ENCODE measurements around the gene KLF5. TPM values are rescaled to one million over a fixed set of nuclear protein-coding genes. Genes with fewer than 3 reads are reported as not detected.
"Not testable (repeated sequence)": the region's sequence is repeated elsewhere in the genome, so short reads cannot be mapped to it uniquely, and the experiment has no call there.

KLF5 gene
- total RNA-seq, 2 donors from 2014 or later = 334 to 424 TPM

DNA sequence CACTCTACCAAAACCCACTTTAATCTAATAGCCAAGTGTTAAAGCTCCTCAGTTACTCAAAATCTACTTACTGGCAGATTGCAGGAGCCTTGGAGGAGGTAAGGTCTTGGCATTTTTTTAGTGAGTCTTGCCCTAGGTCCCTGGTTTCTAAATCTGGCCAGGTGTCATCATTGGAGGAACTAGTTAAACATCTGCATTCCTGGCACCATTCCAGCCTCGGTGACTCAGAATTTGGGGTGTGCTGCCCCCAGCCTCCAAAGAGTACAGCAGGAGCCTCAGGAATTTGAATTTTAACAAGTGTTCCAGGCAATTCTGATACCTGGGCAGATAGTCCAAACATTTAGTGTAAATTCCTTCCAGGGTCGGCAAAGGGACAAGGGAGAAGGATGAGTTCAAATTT, 37.4 kb downstream of the KLF5 start:
- H3K9ac ChIP-seq (ENCODE audit: low read depth in 2 of 2, low read length in 2 of 2) = no peak overlapping the region

DNA sequence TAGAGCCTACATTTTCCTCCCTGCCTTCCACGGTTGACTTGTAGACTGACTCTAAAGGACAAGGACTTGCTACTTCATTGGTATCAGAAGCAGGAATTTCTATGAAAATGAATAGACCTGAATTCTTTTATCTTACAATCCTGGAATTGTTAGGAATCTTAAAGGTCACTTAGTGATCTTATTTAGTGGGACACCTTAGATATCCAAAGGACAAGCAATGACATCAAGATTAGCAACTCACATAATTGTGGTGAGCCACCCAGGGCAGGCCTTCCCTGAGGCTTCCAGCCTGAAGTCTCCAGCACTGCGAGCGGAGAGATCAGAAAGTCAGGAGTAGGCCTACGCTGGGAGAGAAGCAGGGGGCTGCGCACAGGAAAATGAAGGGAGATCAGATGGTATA, 37.8 kb downstream of the KLF5 start:
- H3K9ac ChIP-seq (ENCODE audit: low read depth in 2 of 2, low read length in 2 of 2) = no peak overlapping the region
- intact Hi-C loops (cut with DNase I) = no loop called here
- no peaks in the 10 kb centered on the region for H3K36me3 ChIP-seq
- TF ChIP-seq, protein P1, sequence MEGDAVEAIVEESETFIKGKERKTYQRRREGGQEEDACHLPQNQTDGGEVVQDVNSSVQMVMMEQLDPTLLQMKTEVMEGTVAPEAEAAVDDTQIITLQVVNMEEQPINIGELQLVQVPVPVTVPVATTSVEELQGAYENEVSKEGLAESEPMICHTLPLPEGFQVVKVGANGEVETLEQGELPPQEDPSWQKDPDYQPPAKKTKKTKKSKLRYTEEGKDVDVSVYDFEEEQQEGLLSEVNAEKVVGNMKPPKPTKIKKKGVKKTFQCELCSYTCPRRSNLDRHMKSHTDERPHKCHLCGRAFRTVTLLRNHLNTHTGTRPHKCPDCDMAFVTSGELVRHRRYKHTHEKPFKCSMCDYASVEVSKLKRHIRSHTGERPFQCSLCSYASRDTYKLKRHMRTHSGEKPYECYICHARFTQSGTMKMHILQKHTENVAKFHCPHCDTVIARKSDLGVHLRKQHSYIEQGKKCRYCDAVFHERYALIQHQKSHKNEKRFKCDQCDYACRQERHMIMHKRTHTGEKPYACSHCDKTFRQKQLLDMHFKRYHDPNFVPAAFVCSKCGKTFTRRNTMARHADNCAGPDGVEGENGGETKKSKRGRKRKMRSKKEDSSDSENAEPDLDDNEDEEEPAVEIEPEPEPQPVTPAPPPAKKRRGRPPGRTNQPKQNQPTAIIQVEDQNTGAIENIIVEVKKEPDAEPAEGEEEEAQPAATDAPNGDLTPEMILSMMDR (IDR thresholded peaks at IDR 0.05) = no peak
- H3K27me3 ChIP-seq = no peaks in the 10 kb centered on the region
- no peak overlapping the region for H3K4me3 ChIP-seq
- no peak for DNase-seq
- no peaks in the 10 kb centered on the region for H3K9me3 ChIP-seq
- no peak overlapping the region for H3K27ac ChIP-seq
- no peaks in the 10 kb centered on the region for H3K4me1 ChIP-seq

More for the DNA sequence above, 37.4 kb downstream of the KLF5 start:
- H3K4me1 ChIP-seq = no peaks in the 10 kb centered on the region
- no peak overlapping the region for H3K27ac ChIP-seq
- no peak overlapping the region for H3K4me3 ChIP-seq
- H3K27me3 ChIP-seq = no peaks in the 10 kb centered on the region
- DNase-seq = no peak
- intact Hi-C loops (cut with DNase I) = no loop called here
- TF ChIP-seq, protein P1 (IDR thresholded peaks at IDR 0.05) = no peak
- no peaks in the 10 kb centered on the region for H3K36me3 ChIP-seq
- no peaks in the 10 kb centered on the region for H3K9me3 ChIP-seq

DNA sequence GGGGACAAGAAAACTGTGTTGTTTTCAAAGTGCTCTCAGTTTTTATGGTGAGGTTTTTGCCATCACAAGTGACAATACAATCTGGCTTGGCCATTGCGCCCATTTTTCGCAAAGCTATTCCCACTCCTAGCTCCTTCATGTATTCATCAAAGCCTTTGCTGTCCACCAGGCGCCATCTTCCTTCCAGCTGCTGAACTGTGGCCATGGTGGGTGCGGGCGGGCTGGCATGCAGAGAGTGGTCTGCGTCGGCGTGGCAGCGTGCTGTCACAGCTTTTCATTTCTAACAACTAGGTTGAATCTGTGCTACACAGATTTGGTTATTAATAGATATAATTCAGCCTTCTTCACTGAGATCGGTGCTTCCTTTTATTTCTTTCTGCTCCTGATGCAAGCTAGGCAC, 42.0 kb downstream of the KLF5 start:
- DNase-seq; H3K27ac ChIP-seq; intact Hi-C loops (cut with DNase I); H3K4me3 ChIP-seq; H3K27me3 ChIP-seq; H3K9ac ChIP-seq (ENCODE audit: low read depth in 2 of 2, low read length in 2 of 2); H3K36me3 ChIP-seq; H3K9me3 ChIP-seq; H3K4me1 ChIP-seq: not testable (repeated sequence)

DNA sequence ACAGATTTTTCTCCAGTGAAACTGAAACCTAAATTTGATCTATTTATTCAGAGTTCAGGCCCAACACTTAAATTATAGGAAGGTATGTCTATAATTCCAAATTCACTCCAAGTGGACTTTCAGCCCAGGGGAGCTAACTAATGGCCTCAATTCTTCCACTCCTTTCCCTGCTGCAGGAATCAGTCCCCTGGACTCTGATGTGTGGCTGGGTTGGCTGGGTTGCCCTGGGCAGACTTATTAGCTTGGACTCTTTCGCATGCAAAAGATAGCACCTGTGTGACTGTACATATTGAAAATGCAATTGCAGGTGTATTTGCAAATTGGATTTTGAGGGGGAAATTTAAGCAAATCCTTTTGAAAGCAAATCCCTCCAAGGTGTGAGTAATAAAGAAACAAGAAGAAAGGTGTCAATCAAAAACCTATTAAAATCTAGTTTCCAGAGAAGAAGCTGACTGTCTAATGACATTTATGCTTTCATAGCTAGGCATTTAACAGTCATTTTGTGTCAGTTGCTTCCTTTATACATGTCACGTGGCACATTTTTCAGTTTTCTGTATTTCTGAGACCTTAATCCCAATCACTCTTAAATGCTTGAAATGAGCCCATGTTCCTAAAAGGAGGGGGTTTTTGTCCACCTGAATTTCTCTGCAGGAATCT, 42.7 kb downstream of the KLF5 start:
- intact Hi-C loops (cut with DNase I) = no loop called here
- Histone ChIP-seq H3K9ac (ENCODE audit: low read depth in 2 of 2, low read length in 2 of 2) (no peak overlapping the region), H3K36me3 (no peaks in the 10 kb centered on the region), H3K4me1 (no peaks in the 10 kb centered on the region), H3K4me3 (no peak overlapping the region), H3K9me3 (no peaks in the 10 kb centered on the region), H3K27ac (no peak overlapping the region), H3K27me3 (no peaks in the 10 kb centered on the region)
- DNase-seq = no peak
- TF ChIP-seq, protein P1 (IDR thresholded peaks at IDR 0.05) = no peak

DNA sequence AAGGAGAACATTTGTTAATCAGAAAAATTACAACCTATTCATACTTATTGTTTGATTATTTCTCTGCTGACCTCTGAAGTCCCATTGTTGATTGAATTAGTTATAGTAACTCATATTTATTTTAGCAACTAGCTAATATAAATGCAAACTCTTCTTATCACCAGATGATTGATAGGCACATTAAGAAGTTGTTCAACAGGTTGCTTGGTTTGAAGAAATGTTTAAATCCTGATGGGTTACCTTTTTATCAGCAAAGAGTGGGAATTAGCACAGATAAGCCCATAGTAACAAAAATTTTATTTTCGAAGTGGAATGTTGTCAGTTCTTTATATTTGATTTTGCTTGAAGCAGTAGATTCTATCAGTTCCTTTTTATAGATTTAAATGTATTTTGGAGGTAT, 44.4 kb downstream of the KLF5 start:
- no peaks in the 10 kb centered on the region for H3K9me3 ChIP-seq
- no peaks in the 10 kb centered on the region for H3K4me1 ChIP-seq
- intact Hi-C loops (cut with DNase I) = no loop called here
- H3K9ac ChIP-seq (ENCODE audit: low read depth in 2 of 2, low read length in 2 of 2) = no peak overlapping the region
- no peaks in the 10 kb centered on the region for H3K36me3 ChIP-seq
- no peaks in the 10 kb centered on the region for H3K27me3 ChIP-seq
- no peak for DNase-seq
- H3K4me3 ChIP-seq = no peak overlapping the region
- TF ChIP-seq, protein P1 (IDR thresholded peaks at IDR 0.05) = no peak
- H3K27ac ChIP-seq = no peak overlapping the region

DNA sequence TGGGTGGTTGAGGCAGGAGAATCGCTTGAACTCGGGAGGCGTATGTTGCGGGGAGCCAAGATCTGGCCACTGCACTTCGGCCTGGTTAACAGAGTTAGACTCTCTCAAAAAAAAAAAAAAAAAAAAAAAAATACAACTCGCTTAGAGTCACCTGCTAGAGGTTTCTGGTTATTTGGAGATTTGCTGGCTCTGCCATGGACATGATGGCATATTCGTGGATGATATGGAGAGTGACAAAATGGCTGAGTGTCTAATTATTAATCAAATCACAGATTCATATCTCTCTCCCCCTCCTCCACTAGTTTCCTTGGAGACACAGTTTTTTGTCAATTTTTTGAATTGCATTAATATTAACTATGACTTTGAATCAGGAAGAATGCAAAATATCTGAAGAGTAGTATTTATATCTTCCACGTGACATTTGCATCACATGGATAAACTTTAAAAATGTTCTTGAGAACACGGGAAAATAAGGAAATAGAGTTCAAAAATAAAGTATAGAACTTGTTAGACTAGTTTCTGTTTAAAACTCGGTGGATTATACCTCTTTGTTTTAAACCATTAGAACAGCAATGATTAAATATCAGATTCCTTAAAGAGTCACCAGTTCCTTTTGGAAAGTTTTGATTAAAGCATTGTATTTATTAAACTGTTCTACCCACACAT, 47.8 kb downstream of the KLF5 start:
- H3K4me3 ChIP-seq = no peak overlapping the region
- intact Hi-C loops (cut with DNase I) = no loop called here
- TF ChIP-seq, protein P1 (IDR thresholded peaks at IDR 0.05) = no peak
- no peaks in the 10 kb centered on the region for H3K27me3 ChIP-seq
- H3K36me3 ChIP-seq = no peaks in the 10 kb centered on the region
- DNase-seq = no peak
- no peak overlapping the region for H3K27ac ChIP-seq
- no peaks in the 10 kb centered on the region for H3K4me1 ChIP-seq
- no peaks in the 10 kb centered on the region for H3K9me3 ChIP-seq
- no peak overlapping the region for H3K9ac ChIP-seq (ENCODE audit: low read depth in 2 of 2, low read length in 2 of 2)
